Amygdala (tissue), 56 donors: ENCODE data around the gene ELFN1.

Experiments
- DNase-seq, 56 donors: peaks; one replicate each; lab custom pipeline; 2025; lab: John Stamatoyannopoulos, UW

ELFN1 gene

DNA sequence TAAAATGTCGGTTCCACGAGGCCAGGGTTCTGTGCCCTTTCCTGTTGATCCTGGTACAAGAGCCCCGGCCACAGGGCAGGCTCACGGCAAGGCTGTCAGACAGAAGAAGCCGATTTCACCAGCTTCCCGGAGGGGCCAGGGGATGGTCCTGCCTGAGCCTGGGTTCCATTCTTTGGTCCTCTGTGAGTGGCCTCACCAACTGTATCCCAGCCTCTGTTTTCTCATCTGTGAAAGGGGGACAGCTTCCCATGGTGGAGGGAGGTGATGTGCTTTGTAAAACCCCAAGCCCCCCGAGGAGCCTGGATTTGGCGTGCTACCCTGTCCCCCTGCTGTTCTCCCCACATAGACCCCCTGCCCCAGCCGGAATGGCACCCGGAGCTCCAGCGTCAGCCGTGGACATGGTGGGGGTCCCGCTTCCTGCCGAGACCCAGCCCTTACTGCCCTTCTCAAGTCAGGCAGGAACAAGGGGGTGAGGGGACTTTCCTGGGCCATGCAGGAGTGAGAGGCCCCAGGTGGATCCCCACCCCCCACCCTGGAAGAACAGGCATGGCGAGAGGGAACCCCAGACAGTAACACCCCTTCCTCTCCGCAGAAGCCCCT, 28.3 kb upstream of the ELFN1 start:
- DNase-seq = no peak

DNA sequence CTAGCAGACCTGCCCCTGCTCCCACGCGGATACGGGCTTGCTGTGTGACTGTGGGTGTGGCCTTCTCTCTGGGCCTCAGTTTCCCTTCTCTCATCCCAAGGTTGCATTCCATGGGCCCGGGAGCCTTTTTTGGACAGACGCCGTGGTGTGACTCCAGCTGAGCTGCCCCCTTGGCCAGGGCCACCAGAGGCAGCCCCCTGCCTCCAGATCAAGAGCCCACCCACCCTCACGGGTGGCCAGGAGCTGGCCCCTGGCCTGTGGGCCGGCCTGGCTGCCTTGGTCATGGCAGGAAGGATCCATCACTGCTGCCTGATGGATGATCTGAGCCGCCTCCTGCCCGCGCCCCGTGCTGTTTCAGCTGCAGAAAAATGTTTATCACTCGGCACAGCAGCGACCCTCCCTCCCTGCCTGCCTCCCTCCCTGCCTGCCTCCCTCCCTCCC, 27.8 kb upstream of the ELFN1 start:
- no peak for DNase-seq

DNA sequence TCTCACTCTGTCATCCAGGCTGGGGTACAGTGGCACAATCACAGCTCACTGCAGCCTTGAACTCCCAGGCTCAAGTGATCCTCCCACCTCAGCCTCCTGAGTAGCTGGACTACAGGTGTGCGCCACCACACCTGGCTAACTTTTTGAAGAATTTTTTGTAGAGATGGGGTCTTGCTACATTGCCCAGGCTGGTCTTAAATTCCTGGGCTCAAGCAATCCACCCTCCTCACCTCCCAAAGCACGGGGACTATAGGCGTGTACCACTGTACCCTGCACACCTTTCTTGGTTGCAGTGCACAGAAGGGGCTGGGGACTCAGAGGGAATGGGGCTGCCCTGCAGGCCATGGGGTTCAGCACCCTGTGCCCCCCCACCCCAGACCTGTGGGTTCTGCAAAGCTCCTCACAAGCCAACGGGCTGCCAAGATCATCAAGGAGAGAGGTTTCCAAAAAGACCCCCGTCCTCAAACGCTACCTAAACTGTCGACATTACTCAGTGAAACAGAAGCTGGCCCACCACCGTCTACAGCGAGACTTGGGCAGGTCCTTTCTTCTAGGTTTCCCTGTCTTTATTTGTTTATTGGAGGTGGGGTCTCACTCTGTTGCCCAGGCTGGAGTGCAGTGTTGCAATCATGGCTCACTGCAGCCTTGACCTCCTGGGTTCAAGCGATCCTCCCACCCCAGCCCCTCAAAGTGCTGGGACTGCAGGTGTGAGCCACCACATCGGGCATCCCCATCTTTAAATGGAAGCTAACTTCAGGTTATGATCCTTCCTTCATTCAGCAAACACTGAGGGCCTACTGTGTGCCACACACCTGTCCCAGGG, 26.6 kb upstream of the ELFN1 start:
- DNase-seq = no peak

DNA sequence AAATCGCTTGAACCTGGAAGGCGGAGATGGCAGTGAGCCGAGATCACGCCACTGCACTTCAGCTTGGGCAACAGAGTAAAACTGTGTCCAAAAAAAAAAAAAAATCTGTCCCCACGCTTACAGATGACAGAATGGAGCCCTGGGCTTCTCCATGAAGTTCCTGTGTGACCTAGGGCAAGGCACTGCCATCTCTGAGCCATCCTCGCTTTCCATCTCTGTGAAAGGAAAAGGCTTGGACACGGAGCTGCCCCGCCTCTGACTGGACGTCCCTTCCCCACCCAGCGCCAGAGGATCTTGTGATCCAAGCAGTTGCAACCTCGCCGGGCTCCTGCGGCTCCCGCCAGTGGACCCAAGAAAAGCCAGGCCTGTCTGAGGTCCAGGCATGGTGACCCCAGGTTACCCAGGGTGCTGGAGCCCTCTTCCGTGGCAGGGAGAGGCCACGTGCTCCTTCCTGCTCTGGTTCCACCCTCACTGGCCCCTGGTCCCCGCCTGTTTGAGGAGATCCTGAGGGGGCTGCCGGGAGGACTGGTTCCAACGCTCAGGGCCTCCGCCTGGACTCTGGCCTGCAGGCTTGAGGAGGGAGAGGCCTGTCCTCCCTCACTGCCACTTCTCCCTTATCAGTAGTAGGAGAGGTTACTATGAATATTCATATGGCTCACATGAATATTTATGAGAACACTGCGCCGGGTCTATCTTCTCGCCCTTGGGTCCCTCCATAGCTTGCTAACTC, 25.6 kb upstream of the ELFN1 start:
- DNase-seq = no peak

DNA sequence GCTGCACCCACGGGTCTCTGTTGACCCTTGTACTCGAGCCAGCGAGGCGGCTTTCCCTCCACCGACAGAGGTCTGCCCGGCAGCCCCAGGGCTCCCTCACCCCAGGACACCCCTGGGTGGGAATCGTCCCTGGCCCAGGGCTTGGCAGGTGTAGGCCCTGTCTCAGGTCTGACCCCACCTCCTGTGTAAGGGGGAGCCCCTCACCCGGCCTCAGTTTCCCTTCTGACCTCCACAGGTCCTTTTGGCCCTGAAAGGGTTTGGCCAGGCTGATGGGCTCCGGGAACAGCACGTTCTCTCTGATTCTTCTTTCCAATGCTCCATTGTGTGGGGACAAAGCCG, 25.0 kb upstream of the ELFN1 start:
- no peak for DNase-seq

DNA sequence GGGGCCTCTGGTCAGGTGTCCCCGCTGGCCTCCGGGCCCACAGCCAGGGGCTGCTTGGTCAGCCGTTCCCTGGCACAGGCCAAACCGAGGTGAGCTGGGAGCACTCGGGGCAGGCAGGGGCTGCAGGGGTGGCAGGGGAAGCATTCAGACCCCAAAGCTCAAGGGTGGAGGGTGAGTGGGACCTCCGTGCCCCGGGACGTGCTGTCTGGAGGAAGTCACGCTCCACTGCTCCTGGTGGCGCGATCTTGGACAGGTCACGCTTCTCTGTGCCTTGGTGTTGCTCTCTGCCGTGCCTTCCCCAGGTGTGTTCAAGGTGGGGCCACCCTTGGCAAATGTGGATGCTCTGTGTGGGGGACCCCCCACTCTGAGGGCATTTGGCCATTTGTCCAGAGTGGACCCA, 24.6 kb upstream of the ELFN1 start:
- DNase-seq = no peak

DNA sequence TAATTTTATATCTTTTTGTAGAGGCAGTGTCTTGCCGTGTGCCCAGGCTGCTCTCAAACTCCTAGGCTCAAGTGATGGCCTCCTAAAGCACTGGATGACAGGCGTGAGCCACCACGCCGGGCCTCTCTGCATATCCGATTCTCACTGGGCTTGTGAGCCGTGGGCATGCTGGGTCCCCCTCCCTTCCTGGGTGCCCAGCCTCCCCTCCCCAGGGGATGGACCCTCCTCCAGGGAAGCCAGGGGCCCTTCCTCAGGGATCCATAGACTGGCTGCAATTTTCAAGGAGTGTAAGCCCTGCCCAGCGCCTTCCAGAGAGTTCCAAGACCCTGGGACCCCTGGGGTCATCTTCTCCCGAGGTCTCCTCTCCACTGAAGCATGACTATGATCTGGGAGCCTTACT, 23.7 kb upstream of the ELFN1 start:
- DNase-seq = no peak

DNA sequence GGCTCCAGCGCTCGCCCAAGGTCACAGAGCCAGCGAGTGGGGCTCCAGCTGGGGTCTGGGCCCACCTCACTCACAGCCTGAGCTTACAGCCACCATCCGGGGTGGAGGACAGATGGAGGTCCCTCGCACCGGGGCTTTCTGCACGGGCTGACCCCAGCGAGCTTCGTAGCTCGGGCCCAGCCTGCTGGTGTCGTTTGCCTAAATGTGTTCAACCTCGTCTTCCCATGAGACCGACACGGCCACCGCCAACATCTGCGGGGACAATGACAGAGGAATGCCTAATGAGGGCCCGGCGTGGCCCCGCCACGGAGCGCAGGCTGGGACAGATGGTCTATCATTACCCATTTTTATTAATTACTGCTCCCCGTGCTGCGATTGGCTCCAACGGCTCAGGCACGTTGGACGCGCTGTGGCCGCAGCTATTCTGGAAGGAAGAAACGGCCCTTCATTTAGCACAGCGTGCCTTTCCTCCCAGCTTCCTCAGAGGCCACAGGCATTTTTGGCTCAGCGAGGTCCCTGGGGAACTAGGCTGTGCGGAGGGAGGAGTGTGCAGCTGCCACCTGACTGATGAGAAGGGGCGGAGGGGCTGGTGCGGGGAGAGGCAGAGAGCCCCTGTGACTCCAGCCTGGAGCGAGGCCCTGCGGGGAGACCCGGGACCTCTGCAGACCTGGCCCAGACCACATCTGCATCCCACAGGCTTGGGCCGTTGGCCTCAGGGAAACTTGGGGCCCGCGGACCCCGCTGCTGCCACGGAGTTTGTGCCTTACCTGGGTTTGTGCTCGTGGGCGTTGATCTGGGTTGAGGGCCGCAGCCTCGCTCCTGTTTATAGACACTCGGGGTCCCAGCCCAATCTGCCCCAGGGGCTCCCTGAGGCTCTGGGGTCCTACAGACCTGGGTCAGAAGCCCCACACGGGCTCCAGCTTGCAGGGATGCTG, 22.9 kb upstream of the ELFN1 start:
- DNase-seq = peak in 1 of 56 donors; percentile 10

DNA sequence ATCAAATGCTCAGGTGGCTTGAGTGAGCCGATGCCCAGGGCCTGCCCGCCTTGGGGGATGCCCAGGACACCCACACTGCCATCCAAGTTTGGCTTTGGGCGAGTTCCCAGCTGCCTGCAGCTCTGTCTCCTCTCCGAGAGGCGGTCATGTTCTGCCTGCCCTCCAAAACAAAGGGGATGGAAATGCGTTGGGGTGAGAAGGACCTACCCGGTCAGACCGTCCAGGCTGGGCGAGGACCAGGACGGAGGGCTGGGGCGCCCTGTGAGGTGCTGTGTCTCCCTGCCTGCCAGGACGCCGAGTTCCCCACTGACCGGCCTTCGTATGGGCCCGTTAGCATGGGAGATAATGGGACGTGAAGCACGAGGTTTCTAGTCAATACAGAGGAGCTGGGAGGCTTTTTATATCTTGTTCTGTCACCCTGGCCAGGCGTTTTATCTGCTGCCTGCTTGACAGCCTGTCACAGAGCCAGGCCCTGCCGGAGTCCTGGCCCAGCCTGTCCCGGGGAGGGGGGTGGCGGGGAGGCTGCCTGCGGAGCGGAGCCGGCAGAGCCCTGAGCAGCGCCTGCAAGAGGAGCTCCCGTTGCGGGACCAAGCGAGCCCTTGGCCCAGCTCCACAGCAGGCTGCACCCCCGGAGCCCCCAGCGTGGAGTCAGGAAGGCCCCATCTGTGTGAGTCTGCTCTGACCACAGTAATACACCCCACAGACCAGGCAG, 22.0 kb upstream of the ELFN1 start:
- DNase-seq = peak in 8 of 56 donors; percentile 11 to 37 (median 20)

DNA sequence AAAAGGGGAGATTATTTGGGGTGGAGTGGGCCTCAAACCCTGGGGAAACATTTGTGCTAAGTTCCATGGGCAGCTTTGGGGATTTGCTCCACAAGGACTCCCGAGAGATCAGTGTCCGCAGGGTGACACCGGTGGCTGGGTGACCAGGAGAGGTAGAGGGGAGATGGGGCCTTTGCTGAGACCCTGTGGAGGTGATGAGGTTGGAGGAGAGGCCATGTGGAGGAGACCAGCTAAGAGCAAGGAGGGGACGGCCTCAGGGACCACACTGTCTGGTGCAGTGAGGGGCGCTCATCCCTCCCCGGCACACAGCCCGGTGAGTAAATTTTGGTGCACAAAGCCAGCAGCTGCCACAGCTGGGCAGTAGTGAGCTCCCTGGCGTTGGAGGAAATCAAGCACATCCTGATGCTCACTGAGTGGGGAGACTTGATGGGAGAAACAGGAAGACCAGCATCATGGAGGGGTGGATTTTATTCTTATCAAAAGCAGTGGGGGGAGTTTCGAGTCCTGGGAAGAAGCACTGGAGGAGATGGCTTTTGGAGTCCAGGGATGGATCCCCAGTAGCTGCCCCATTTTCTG, 20.2 kb upstream of the ELFN1 start:
- DNase-seq = no peak

DNA sequence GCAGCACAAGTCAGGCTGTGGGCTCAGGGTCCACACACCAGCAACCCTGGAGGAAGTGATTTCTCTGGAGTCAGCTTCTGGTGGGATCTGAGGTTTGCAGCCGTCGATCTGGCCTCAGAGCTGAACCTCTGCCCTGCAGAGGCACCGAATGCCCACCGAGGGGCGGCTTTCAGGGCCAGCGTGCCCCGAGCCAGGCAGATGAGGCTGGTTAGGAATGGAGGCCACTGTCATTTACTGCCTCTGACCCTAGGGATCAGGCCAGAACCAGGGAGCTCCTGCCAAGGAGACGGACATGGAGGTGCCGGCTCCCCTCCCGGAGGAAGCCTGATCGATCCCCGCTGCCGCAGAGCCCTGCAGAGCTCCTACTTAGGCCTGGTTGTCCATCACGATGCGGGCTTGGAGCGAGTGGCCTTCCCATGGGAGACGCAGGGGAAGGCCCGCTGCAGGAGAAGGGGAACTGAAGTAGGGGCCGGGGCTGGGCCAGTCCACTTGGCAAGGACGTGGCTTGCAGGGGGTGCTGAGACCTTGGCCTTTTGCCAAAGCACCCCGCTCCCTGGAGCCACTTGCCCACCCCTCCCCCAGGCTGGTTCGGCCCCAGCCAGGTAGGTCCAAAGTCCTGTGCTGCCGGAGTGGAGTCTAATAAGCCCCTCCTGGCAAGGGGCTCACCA, 19.6 kb upstream of the ELFN1 start:
- DNase-seq = no peak

DNA sequence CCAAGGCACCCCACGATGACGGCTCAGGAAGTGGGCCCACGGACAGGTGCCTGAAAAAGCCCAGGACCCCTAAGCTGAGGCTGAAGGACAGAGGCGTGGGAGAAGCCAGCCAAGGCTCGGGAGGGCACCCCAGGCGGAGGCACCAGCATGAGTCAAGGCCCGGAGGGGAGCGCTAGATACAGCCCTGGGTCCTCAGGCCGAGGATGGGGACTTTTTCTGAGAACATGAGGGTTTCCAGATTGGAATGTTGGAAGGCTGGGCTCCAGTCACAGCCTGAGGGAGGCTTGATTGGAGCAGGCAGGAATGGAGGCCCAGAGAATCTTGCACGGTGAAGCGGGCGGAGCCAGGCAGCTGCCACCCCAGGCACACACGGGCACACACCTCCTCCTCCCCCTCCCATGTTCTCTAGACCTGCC, 19.0 kb upstream of the ELFN1 start:
- DNase-seq = no peak

DNA sequence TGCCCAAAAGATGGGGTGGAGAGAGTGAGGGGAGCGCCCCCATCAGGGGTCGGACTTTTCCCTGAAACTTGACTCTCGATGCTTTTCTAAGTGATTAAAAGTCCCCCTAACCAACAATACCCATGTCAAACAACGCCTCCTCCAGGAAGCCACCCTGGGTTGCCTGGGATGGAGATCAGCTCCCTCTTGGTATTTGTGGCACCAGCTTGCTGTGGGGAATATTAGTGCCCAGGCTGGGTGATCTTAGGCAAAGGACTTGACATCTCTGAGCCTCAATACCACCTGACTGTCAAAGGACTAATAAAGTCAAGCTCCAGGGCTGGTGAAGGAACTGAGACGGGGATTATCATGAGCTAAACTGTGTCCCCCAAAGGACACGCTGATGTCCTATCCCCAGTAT, 18.2 kb upstream of the ELFN1 start:
- no peak for DNase-seq

DNA sequence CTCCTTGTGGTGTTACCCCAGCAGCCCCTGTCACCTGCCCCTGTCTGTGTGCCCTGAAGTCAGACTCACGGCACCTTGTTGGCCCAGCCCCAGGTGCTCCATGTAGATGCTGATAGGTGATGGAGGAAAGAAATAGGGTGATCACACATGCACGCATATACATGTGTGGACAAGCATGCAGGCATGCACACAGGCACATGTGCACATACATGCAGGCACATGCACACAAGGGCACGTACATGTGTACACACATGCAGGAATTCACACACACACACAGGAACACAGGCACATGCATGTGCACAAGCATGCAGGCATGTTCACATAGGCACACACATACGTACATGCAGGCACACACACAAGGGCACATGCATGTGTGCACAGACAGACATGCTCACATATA, 16.6 kb upstream of the ELFN1 start:
- no peak for DNase-seq

DNA sequence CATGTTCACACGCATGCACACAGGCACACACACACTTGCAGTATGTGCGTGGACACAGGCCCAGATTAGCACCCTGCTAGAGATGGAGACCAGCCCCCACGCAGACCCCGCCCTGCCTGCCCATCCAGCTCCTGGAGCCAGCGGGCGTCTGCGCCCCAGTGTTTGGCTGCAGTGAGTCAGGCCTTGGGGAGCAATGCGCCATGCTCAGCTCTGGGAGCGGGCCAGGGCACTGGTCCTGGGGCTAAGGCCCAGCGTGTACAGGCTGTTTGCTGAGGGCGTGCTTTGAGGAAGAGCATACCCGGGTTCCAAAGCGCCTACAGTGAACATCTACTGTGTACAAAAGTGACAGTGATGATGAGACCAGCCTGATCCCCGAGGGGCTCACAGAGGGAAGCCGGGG, 16.0 kb upstream of the ELFN1 start:
- no peak for DNase-seq

DNA sequence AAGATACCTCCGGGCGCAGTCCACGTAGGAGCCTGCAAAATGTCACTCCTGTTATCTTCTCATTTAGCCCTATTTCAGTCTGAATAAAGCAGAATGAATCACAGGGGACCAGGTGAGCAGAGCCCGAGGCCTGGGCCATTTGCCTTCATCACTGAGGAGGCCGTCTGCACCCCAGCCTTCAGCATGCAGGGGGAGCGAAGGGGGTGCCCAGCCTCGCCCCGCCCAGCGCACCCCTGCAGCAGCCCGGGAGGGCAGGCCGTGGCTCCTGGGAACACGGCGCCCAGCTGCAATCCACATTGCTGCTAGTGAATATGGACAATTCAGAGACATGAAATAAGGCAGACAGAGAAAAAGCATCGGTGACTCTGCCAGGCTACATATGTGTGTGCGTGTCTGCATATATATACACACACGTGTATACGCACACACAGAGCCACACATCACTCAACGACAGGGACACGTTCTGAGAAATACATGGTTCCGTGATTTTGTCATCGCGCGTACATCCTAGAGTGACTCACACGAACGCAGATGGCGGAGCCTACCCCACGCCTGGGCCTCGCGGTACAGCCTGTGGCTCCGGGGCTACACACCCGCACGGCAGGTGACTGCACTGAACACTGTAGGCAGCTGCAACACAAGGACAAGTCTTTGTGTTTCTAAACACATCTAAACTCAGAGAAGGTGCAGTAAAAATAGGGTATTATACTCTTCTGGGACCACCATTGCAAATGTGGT, 15.2 kb upstream of the ELFN1 start:
- no peak for DNase-seq

DNA sequence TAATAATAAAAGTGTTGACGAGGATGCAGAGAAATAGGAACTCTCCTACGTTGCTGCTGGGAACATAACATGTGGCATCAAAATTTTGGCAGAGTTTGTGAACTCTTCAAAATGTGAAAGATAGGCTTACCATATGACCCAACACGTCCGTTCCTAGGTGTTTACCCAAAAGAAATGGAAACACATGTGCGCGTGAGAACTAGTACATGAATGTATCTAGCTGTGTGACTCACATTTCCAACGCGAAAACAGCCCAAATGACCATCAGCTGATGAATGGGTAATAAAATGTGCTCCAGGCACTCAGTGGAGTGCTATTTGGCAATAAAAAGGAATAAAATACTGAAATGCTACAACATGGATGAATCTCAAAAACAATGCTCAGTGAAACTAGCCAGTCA, 10.4 kb upstream of the ELFN1 start:
- no peak for DNase-seq

DNA sequence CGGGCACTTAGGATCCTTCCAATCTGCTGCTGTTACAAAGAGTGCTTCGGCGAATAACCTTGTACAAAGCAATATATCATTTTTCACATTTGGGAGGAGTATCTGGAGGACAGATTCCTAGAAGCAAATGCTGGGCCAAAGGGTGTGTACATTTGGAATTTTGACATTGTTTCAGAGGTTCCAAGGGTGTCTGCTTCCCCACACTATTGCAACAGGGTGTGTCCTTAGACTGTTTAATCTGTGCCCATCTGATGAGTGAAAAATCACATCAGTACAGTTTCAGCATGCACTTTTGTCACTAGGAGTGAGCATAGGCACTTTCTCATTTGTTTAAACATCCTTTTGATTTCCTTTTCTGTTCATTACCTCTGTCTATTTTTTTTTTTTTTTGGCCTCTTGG, 8.6 kb upstream of the ELFN1 start:
- no peak for DNase-seq
